Hepatic stellate cell (primary cell): Measurements from ENCODE around the gene TBX2.

ENCODE experiments used
- DNase-seq: peaks from one replicate; pipeline ENCODE4 v3.0.0; 2011; ENCODE audit warnings: low spot score

Gene TBX2

DNA sequence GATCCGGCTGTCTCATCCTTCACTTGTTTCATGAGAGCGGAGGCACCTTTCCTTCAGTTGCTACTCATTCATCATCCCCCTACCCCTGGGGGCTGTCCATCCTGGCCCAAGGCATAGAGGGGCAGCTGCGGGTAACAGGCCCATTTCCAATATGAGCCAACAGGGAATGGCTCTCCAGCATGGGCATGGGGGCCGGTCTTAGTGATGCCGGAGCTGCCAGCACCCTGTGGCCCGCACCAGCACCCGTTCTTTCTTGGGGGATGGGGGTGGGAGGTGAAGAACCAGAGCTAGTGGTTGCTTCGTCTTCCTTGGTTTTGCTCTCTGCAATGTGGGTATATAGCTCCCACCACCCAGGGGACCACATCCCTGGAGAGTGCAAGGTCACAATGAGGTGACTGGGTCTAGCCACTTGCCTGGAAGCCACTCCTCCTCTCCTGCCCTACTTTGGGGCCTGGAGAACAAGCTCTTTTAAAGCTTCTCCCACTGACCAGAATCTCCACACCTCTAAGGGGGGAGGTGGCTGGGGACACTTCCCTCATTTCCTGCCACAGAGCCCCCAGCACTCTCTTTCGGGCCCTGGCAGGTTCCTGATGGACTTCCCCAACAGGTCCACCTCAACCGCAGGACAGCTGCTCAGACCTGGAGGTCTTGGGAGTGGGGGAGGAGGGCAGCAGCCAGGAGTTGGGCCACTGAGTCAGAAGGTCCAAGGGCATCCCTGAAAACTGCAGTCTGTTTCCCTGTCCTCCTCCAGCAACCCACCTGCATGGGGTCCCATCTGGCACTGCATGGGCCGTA is 11.9 kb upstream of the TBX2 start:
- DNase-seq = no peak

DNA sequence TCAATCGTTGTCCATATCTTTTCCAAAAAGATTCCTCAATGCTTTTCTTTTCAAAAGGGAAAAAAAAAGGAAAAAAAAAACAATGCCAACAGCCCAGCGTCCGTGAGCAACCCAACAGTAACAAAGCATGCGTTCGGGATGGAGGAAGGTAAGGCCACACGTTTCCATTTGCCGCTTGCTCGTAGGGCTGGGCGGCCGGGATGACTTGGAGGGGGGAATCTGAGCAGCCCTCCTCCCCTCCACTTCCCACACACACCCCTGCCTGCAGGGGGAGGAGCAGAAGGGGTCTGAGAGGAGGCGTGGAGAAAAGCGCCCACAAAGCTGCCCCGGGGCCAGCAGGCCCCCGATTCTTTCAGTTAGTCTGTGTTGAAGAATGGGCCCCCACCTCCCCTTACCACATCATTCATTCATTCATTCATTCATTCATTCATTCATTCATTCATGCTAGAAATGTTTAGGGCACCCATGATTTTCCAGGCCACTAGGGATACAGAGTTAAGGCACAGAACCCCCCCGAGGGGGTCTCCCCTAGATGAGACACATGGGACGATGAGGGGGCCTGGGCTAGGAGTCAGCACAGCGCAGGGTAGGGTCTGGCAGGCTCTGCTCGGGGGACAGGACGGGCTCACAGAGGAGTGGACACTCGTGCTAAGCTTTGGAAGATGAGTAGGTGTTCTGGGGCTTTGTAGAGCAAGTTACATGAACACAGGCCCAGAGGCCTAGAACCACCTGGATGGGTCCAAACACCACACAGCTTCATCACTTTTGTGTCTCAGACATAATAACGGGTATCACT is 10.9 kb upstream of the TBX2 start:
- DNase-seq = no peak

DNA sequence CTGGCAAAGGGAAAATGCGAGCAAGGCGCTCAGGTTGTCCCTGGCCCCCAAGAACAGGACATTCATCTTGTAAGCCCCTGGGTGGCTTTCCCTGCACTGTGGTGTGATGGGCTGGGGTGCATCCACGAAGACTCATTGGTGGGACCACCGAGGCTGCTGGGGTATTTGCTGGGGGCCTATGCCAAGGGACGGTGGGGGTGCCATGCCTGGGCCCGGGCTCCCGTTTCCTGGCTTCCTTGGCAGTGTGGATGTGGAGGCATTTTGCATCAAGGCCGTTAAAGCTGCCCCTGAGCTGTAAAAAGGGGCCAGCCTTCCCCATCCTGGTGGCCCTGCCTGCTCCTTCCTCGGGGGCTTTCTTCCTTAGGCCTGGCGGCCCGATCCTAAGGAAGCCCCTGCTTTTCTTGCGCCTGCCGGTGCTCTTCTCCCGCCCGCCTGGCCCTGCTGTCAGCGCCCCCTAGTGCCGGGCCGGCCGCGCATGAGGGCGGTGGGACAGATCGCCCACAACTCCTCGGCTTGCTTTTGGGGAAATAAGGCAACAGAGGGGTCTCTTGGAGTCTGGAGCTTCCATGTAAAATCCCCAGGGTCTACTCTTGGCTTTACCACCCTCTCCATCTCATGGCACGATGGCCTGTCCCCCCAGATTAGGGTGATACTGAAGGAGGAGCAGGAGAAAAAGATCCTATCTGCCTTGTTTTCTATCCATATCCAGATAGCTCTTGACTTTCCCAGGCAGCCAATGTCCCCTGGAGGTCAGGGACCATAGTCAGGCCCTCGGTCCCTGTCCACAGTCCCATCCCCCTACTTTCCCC is 9.8 kb upstream of the TBX2 start:
- DNase-seq = peak; percentile 82

DNA sequence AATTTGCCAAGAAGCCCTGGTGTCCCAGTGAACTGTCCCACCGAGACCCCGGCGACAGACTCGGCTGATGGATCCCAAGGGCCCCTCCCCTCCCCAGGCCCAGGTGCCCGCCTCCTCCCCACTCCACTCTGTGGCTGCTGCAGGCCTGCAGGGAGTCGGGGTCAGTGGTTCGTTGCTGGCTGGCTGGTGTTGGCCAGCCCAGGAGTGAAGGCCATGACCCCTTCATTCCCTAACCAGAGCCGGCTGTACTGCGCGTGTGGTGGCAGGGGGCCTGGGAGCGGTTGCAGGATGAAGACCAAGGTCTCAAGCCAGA is 9.2 kb upstream of the TBX2 start:
- DNase-seq = no peak

DNA sequence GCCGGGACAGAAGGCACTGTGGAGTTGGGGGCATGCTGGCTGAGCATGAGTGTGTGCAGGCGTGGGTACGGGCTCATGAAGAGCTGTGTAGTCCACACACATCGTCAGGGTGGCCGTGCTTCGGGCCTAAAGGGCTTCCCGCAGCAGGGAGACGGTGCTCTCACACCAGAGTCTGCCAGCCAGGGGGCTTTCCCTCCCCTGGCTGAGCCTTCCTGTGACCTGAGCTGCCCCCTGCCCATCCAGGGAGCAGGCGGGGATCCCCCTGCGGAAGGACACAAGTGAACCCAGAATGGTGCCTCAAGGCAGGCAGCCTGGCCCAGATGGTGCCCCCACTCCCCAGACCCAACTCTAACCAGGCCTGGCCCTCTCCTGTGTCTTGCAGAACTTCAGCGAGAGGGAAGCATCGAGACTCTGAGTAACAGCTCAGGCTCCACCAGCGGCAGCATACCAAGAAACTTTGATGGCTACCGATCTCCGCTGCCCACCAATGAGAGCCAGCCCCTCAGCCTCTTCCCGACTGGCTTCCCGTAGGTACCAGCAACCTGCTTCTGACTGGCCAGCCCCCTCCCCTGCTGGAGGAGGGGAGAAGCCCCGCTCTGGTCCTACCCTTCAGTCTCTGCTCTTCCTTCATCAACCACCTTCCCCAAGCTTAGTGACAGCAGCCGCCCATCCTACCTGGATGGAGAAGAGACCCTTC is 7.9 kb upstream of the TBX2 start:
- no peak for DNase-seq

DNA sequence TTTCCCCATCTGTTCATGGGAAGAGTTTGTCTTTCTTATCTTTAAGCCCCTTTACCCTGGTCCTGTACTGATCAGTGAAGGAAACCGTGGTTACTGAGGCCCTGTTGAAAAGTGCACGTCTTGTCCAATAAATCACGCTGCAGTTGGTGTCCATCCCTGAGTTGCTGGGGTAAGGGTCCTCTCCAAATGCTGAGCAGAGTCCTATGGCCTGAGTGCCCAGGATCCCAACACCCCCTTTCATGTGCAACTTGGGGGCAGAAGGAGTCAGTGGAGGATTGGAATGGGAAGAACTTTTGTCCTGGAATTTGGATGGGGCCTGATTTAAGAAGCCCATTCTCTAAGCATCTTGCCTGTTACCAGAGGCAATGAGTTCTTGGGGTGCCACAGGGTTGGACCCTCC is 7.0 kb upstream of the TBX2 start:
- DNase-seq = no peak

DNA sequence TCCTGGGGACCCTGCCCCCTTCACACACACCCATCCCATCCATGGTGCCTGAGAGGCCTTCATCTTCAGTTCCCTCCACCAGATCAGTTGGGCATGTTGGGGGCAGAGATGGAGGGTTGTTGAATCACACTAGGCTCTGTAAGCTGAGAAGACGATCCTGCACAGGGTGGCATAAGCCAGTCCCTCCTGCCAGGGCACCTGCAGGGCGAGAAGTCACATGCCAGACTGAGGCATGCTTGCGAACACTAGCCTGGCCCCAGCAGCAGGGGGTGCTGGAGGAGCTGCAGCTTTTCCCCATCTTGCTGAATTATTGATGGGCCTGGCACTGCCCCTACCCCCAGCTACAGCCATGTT is 6.1 kb upstream of the TBX2 start:
- DNase-seq = peak; percentile 51

DNA sequence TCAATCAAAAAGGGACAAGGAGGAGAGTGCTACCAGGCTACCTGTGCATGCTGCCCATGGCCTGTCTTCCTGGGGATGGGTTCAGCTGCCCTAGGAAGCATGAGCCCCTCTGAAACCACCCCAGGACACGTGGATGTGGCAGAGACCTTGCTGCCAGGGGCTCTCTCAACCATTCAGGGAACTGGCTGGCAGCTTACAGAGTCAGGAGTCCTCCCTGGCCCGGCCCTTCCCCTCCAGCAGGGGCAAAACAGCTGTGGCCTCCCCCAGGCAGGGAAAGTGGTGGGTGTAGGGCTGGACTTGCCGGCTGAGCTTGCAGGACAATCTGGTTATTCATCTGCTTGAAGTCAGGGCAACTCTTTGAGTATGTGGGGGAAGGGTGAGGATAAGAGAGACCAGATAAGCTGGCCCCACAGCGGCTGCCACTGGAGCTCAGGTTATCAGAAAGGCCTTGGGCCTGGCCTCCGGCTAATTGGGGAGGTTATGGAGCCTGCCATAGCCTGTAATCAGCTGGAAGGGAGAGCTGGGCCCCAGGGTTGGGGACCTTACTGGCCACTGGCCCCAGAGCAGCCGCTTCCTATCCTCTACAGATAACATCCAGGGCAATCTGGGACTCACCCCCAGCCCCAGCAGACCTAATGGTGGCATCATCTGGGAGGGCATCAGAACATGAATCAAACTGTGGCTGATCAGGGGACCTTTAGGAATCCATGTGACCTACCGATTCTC is 5.6 kb upstream of the TBX2 start:
- DNase-seq = peak; percentile 74

DNA sequence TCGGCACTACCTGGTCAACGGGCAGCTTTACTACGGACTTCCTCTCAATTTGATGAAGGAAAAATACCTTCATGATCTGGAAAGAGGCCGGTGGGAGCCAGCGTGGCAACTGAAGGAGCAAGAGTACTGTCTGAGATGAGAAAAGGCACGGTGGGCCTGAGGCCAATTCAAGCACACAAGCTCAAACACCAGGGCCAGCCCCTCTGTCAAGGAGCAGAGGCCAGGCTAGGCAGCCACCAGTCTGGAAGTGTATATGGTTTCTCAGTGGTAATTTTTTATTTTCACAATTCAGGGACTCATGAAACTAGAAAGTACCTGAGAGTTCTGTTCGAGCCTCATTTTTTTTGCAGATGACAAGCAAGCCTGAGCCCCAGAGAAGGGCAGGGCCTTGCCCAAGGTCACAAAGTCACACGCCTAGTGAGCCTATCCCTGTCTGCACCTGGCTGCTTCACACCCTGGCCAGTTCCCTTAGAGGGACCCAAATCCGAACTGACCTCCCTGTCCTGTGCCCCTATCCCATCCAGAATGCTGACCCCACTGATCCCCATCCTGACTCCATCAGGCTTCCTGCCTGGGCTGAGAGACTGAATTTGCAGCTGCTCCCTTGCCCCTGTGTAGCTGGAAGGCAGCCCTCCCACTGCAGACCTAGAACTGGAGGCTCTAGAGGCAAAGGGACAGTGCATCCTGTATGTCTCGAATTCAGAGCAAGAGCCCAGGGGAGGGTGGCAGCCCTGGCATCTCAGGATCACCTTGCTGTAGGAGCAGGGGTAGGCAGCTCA is 4.8 kb upstream of the TBX2 start:
- DNase-seq = peak; percentile 58

DNA sequence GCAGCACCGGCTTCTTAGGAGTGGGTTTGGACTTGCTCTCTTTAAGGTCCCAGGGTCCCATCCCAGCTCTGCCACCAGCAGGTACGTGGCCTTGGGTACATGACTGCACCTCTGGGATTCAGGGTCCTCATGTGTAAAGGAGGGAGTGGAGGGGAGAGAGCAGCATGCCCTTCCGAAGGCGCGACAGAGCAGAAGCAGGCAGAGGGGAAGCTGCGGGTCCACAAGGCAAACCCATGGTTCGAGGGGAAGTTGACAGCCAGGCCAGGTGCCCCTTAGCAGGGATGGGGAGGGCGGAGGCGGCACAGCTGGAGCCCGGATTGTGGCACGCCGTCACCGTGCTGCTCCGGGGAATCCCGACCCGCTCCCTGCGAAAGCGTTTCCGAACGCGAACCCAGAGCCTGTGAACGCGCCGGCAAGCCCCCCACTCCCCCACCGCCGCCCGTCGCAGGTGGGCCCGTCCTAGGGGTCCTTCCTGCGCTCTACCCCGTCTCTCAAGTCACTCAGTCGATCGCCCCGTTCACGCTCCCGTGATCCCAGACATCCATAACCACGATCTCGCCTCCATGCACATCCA is 4.1 kb upstream of the TBX2 start:
- peak; percentile 37 for DNase-seq

DNA sequence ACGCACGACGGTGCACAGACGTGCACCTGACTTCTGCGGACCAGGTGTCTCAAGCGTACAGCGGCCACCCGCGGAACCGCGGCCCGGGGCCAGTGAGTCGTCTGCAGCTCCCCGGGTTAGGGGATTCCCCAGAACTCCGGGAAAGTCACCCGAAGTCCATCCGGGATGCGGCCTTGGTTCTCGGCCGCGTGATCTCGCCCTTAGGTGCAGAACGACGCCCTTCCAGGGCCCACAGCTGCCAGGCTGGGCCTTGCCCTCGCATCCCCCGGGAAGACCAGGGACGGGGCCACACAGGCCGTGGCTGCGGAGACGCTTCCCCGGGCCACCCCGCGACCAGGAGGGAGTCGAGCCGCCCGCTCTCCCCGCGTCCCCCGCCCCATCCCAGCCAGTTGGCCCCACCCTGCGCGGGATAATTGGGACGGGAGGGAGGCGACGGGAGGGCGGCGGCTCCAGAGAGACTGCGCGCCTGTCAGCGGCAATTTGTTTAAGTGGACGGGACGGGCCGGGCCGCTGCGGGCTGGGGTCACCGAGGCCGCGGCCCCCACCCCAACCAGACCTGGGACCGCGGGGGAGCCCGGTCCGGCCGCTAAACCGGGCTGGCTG is 3.6 kb upstream of the TBX2 start:
- peak; percentile 58 for DNase-seq

DNA sequence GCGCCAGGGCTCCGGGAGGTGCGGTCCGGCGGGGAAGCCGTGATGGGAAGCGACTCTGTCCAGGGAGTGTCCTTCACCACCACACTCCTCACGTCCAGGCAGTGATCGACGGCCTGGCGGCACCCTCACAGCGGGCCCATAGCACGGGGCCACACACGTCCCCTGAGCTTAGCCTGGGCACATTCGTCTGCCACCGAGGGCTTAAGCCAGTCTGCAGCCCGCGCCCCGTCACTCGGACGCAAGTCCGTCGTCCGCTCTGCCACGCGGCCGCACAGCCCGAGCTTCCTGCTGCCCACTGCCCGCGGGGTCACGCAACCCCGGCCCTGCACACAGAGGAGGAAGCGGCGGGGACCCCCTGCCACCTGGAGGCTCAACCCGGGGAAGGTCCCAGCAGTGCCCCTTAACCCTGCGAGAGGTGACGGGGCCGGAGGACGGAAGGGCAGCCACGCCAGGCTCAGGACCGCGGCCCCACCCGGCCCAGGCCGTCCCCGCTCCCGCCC is 3.0 kb upstream of the TBX2 start:
- peak; percentile 56 for DNase-seq

DNA sequence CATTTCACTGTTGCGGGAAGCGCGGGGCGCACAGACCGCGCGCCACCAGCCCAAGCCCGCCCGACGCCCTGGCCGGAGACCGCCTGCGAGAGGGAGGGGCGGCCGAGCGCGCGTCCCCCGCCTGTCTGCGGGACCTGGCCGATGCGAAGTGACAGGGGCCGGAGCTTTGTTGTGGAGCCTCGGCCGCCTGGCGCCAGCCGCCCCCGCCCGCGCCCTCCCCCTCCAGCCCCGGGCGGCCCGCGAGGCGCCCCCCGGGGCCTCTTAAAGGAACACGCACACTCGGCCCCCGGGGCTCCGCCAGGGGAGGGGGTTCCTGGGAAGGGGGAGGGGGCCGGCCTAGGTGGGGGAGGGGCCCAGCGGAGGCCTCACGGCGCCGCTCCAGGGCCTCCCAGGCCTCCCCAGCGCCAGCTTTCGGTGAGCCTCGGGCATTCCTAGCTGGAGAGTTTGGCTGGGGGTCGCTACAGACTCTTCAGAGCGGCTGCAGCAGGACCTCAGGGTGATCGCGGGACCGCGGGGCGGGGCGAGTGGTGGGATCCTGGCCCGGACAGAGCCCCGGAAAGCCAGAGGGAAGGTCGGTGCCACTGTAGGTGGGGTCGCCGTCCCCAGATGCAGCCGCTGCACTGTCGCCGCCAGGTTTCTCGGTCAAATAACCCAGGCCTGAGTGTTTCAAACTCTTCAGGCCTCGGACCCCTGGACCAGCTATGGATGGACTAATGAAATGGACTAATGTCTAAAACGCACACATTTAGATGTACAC is 2.4 kb upstream of the TBX2 start:
- peak; percentile 73 for DNase-seq

DNA sequence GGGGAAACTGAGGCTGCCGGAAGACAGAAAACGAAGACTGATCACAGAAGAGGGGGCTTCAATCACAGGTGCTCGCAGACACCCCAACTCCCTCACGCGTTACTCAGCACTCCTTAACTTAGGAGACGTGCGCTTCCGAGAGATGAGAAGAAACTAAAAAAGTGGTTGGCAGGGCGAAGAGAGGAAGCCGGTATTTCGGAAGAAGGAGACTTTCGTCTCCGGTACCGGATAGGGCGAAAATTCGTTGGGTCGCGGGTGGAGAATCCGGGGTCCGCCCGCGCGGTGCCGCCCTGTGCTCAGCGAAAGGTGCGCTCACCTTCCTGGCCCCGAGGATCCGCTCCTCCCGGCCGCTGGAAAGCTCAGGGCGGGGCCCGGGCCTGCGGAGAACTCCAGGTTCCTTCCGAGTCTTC is 917 bp upstream of the TBX2 start:
- DNase-seq = peak; percentile 36

DNA sequence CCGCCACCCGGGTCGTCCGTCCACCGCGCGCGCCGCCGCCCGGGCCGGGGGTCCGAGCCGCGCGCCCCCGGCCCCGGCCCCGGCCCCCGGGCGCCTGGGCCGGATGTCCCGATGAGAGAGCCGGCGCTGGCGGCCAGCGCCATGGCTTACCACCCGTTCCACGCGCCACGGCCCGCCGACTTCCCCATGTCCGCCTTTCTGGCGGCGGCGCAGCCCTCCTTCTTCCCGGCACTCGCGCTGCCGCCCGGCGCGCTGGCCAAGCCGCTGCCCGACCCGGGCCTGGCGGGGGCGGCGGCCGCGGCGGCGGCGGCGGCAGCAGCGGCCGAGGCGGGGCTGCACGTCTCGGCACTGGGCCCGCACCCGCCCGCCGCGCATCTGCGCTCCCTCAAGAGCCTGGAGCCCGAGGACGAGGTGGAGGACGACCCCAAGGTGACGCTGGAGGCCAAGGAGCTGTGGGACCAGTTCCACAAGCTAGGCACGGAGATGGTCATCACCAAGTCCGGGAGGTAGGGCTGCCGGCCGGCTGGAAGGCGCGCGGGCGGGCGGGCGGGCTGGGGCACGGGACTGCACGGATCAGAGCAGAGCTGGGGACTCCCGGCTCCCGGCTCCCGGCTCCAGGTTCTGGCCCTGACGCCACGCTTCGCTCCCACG is 548 bp downstream of the TBX2 start:
- peak; percentile 63 for DNase-seq

DNA sequence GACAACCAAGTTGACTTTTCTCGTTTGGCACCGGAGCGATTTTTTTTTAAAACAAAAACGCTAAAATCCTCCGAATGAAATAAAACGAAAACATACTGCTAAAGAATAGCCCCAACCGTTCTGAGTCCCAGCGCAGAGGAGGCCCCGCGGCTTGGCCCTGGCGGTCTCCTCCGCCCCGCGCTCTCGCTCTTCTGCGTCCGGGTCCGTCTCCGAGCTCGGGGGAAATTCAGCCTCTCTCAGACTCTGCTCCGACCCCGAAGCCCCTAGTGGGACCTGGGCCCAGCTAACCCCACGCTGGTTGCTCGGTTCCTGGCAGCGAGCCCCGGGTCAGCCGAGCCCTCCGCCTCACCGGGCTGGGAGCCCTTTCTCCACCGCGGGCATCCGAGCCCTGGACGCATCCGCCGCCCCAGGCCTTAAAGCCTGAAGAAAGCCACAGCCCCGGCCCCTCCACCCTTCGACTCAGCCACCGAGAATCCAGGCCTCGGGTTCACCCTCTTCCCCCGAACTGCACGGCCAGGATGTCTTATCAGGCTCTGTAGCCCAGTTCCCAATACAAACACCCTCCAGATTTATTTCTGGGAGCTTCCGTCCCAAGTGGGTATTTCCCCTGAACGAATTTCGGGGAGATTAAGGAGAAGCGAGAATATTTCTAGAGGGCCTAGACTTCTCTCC is 1.2 kb downstream of the TBX2 start:
- no peak for DNase-seq

DNA sequence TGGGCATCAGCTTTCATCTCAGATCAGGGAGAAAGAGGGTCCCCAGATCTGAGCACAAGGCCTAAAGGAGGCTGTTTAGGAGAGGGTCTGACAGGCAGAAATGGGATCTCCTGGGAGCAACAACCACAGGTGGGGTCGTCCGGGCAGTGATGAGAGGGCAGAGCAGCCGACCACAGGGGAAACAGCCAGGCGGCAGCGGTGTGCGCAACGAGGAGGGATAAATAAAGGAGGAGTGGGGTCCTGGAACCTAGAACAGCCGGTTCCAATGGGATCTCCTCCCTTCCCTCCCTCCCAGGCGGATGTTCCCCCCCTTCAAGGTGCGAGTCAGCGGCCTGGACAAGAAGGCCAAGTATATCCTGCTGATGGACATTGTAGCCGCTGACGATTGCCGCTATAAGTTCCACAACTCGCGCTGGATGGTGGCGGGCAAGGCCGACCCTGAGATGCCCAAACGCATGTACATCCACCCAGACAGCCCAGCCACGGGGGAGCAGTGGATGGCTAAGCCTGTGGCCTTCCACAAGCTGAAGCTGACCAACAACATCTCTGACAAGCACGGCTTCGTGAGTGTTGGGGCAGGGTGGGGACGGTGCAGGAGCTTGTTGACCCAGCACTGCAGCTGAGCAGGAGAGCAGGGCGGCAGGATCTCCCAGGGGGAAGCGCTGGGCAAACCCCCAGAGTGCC is 1.9 kb downstream of the TBX2 start:
- peak; percentile 47 for DNase-seq
